ENCODE results near the gene ATF7IP. TPM values are rescaled to one million over a fixed set of nuclear protein-coding genes. Genes with fewer than 3 reads are reported as not detected.

ATF7IP gene
- total RNA-seq, 3 donors from 2014 or later = 45.4 to 81.2 (median 48.8) TPM

- no peak overlapping the region for H3K4me3 ChIP-seq
- no peaks in the 10 kb centered on the region for H3K9me3 ChIP-seq
- DNase-seq (ENCODE audit: low spot score in 2 of 2) = no peak
- no peak for TF ChIP-seq POLR2AphosphoS5 (IDR thresholded peaks at IDR 0.05)
- TF ChIP-seq CTCF (IDR thresholded peaks at IDR 0.05) = no peak
- TF ChIP-seq POLR2A (IDR thresholded peaks at IDR 0.05) = no peak
- intact Hi-C loops (cut with DNase I; ENCODE audit: low total_unique reads) = no loop called here
- no peaks in the 10 kb centered on the region for H3K27me3 ChIP-seq
- H3K27ac ChIP-seq = no peak overlapping the region
- no peaks in the 10 kb centered on the region for H3K4me1 ChIP-seq
- no peaks in the 10 kb centered on the region for H3K36me3 ChIP-seq
Observed at GRCh38 chr12:14548609-14549008, 183.1 kb downstream of the ATF7IP start.

Other genes with a start within 250 kb of the ATF7IP start
- gene PLBD1, start 202.2 kb downstream of the ATF7IP start, total RNA-seq = 10 to 100 TPM; 12.1 to 20.6 (median 19.8) TPM